OCI-LY1 (cell line): Measurements from ENCODE around the gene JAM3.
"Not testable (repeated sequence)": the region's sequence is repeated elsewhere in the genome, so short reads cannot be mapped to it uniquely, and the experiment has no call there.

Experiments used
- H2AFZ ChIP-seq: fragments of 200-600 bp; sonication (generic), shearing (Covaris generic); 2 replicates; pipeline ENCODE4 v1.6.0; 2014; ENCODE audit warnings: antibody characterized with exemption, mild to moderate bottlenecking, low read length
- H3F3A ChIP-seq: fragments of 200-600 bp; sonication (generic), shearing (Covaris generic); 2 replicates; pipeline ENCODE4 v1.6.0; 2014; ENCODE audit warnings: mild to moderate bottlenecking, antibody characterized with exemption, low read length, moderate library complexity; ENCODE audit not compliant: insufficient read depth
- H3K27ac ChIP-seq: fragments of 200-600 bp; sonication (generic); 2 replicates; pipeline ENCODE4 v1.5.1; 2014; ENCODE audit warnings: low read length, mixed run types, mild to moderate bottlenecking, low read depth; ENCODE audit not compliant: poor library complexity, severe bottlenecking
- H3K27me3 ChIP-seq: fragments of 200-600 bp; sonication (generic); 2 replicates; pipeline ENCODE4 v1.6.0; 2014; ENCODE audit warnings: antibody characterized with exemption, mild to moderate bottlenecking, low read length, moderate library complexity; ENCODE audit not compliant: insufficient read depth
- H3K36me3 ChIP-seq: fragments of 200-600 bp; sonication (generic); 2 replicates; pipeline ENCODE4 v1.6.1; 2014; ENCODE audit warnings: mild to moderate bottlenecking, antibody characterized with exemption, low read length, moderate library complexity, mixed read lengths; ENCODE audit not compliant: insufficient read depth
- H3K4me1 ChIP-seq: fragments of 200-600 bp; sonication (generic); 2 replicates; pipeline ENCODE4 v1.5.1; 2014; ENCODE audit warnings: mild to moderate bottlenecking, low read length, moderate library complexity; ENCODE audit not compliant: insufficient read depth, severe bottlenecking
- H3K4me2 ChIP-seq: fragments of 200-600 bp; sonication (generic), shearing (Covaris generic); 2 replicates; pipeline ENCODE4 v1.6.1; 2014; ENCODE audit warnings: low read length
- H3K4me3 ChIP-seq: fragments of 200-600 bp; sonication (generic); 2 replicates; pipeline ENCODE4 v1.5.1; 2014; ENCODE audit warnings: low read length, low read depth, mild to moderate bottlenecking, mixed read lengths; ENCODE audit not compliant: poor library complexity, severe bottlenecking
- H3K79me2 ChIP-seq: fragments of 200-600 bp; shearing (Covaris generic); 2 replicates; pipeline ENCODE4 v1.6.1; 2016; ENCODE audit warnings: mixed run types, low read length, mixed read lengths; ENCODE audit not compliant: insufficient read depth
- H3K9ac ChIP-seq: fragments of 200-600 bp; sonication (generic), shearing (Covaris generic); 2 replicates; pipeline ENCODE4 v1.6.1; 2014; ENCODE audit warnings: mild to moderate bottlenecking, low read length, mixed read lengths
- H3K9me2 ChIP-seq: fragments of 200-600 bp; sonication (generic), shearing (Covaris generic); 2 replicates; pipeline ENCODE4 v1.6.1; 2014; ENCODE audit warnings: low read depth, mild to moderate bottlenecking, low read length, mixed read lengths
- H3K9me3 ChIP-seq: fragments of 200-600 bp; shearing (Covaris generic); 2 replicates; pipeline ENCODE4 v1.6.1; 2014; ENCODE audit warnings: low read length, mixed read lengths
- H4K20me1 ChIP-seq: fragments of 200-600 bp; sonication (generic), shearing (Covaris generic); 2 replicates; pipeline ENCODE4 v1.6.0; 2016; ENCODE audit warnings: mild to moderate bottlenecking, low read length; ENCODE audit not compliant: insufficient read depth
- CTCF ChIP-seq: fragments of 200-600 bp; sonication (generic), shearing (Covaris generic); IDR thresholded peaks from 2 replicates; pipeline ENCODE4 v1.5.1; 2017; ENCODE audit warnings: mild to moderate bottlenecking, antibody characterized with exemption, low read length, moderate library complexity, mixed read lengths
- EZH2 ChIP-seq: fragments of 200-600 bp; sonication (generic), shearing (Covaris generic); IDR thresholded peaks from 2 replicates; pipeline ENCODE4 v1.8.0; 2017; ENCODE audit warnings: borderline replicate concordance, mixed run types, mild to moderate bottlenecking, antibody characterized with exemption, low read length, moderate library complexity, mixed read lengths

Gene JAM3

GRCh38 chr11:134074346-134074745 is 5.5 kb downstream of the JAM3 start:
- H3K27ac ChIP-seq = no peak overlapping the region
- H3K9me3 ChIP-seq = no peaks in the 10 kb centered on the region
- H3K9me2 ChIP-seq = no peaks in the 10 kb centered on the region
- H3K9ac ChIP-seq = no peak overlapping the region
- TF ChIP-seq CTCF = no peak
- no peak for TF ChIP-seq EZH2
- no peaks in the 10 kb centered on the region for H3K27me3 ChIP-seq
- no peaks in the 10 kb centered on the region for H3K36me3 ChIP-seq
- H3K4me2 ChIP-seq = no peak overlapping the region
- H3F3A ChIP-seq = no peaks in the 10 kb centered on the region
- peaks cover under 1% of the 10 kb centered on the region for H3K4me1 ChIP-seq
- no peaks in the 10 kb centered on the region for H4K20me1 ChIP-seq
- H3K79me2 ChIP-seq = no peaks in the 10 kb centered on the region
- H3K4me3 ChIP-seq = no peak overlapping the region
- no peak overlapping the region for H2AFZ ChIP-seq

DNA sequence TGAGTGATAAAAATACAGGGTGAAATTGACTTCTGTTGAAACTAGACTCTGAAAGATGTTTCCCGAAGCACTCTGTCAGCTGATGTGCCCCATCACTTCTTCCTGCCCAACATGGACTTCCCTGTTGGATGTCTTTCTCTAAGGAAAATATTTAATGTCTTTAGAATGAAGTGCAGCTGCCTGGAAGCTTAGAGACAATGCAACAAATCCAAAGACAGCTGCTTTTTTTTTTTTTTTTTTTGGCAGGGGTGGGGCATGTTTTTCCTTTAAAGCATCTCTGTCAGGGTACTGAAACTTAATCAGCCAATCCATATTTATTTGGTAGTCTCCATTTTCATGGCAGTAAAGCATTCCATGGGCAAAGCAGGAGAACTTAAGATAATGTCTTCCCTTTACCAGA is 5.9 kb downstream of the JAM3 start:
- H3K27me3 ChIP-seq = no peaks in the 10 kb centered on the region
- no peaks in the 10 kb centered on the region for H3K4me1 ChIP-seq
- H3F3A ChIP-seq = no peaks in the 10 kb centered on the region
- no peaks in the 10 kb centered on the region for H3K9me3 ChIP-seq
- H3K4me2 ChIP-seq = no peak overlapping the region
- H2AFZ ChIP-seq = no peak overlapping the region
- H3K79me2 ChIP-seq = no peaks in the 10 kb centered on the region
- H3K36me3 ChIP-seq = no peaks in the 10 kb centered on the region
- H3K4me3 ChIP-seq = no peak overlapping the region
- no peak for TF ChIP-seq CTCF
- TF ChIP-seq EZH2 = no peak
- H3K9ac ChIP-seq = no peak overlapping the region
- H3K27ac ChIP-seq = no peak overlapping the region
- no peaks in the 10 kb centered on the region for H3K9me2 ChIP-seq
- no peaks in the 10 kb centered on the region for H4K20me1 ChIP-seq

- H3K9me2 ChIP-seq = no peaks in the 10 kb centered on the region
- no peaks in the 10 kb centered on the region for H4K20me1 ChIP-seq
- H2AFZ ChIP-seq = no peak overlapping the region
- H3K36me3 ChIP-seq = no peaks in the 10 kb centered on the region
- no peak overlapping the region for H3K4me2 ChIP-seq
- H3K27ac ChIP-seq = no peak overlapping the region
- H3K9me3 ChIP-seq = no peaks in the 10 kb centered on the region
- no peak overlapping the region for H3K9ac ChIP-seq
- no peaks in the 10 kb centered on the region for H3K27me3 ChIP-seq
- no peak overlapping the region for H3K4me3 ChIP-seq
- TF ChIP-seq CTCF (no peak), EZH2 (no peak)
- no peaks in the 10 kb centered on the region for H3F3A ChIP-seq
- no peaks in the 10 kb centered on the region for H3K4me1 ChIP-seq
- H3K79me2 ChIP-seq = no peaks in the 10 kb centered on the region
These were observed 10.4 kb downstream of the JAM3 start for GRCh38 chr11:134079317-134079716.

DNA sequence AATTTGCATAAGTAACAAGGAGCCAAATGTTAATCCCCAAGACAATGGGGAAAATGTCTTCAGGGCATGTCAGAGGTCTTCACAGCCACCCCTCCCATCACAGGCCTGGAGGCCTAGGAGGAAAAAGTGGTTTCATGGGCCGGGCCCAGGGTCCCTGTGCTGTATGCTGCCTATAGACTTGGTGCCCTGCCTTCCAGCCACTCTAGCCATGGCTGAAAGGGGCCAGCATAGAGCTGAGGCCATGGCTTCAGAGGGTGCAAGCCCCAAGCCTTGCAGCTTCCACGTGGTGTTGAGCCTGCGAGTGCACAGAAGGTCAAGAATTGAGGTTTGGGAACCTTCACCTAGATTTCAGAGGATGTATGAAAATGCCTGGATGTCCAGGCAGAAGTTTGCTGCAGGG is 12.4 kb downstream of the JAM3 start:
- not testable (repeated sequence) for H3K4me3 ChIP-seq, H3K9me3 ChIP-seq, H3K9me2 ChIP-seq, H3K4me1 ChIP-seq, H3K27ac ChIP-seq, H3K79me2 ChIP-seq, H3K4me2 ChIP-seq, H3K36me3 ChIP-seq, H2AFZ ChIP-seq, H4K20me1 ChIP-seq, H3F3A ChIP-seq, H3K27me3 ChIP-seq, H3K9ac ChIP-seq
